GM21360 (cell line): Measurements from ENCODE around the gene TMEM125.

Source experiments
- ATAC-seq: cut with Tn5 transposase; IDR thresholded peaks from one replicate; pipeline ENCODE4 v1.9.1; 2021; ENCODE audit warnings: mild to moderate bottlenecking, moderate library complexity; ENCODE audit not compliant: unreplicated experiment

Gene TMEM125

DNA sequence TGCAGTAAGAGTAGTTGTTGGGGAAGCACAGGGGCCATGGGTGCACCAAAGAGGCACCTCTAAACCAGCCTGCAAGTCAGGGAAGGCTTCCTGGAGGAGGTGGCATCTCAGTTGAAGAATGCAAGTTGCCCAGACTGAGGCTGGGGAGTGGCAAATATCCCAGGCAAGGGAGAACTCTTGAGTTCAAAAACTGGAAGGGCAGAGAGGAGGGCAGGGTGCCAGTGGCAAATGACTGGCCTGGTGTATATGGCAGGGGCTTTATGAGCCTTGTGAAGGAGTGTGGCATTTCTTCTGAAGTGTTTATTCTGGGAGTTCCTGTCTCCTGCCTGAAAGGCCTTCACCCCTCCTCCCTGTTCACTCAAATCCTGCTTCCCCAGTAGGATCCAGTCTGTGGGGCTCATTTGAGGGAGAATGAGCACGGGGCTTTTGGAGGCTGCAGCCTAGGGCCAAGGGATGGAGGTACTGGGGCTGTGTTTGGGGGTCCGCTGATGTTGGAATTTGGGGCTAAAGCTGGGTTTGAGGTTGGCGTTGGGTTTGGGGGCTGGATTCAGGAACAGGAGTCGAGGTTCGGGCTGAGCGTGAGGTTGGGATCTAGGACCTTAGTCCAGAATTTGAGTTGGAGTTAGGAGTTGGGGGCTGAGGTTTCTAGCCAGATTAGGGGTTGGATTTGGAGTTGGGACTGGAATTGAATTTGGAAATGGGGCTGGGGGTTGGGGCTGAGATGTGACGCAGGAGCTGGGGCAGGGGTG is at the start of gene TMEM125:
TMEM125 (plus strand) TSS at position 357 of the 749 bp plus-strand sequence. CDS start 2,740 bp downstream, outside the sequence.
- ATAC-seq, result no peak

DNA sequence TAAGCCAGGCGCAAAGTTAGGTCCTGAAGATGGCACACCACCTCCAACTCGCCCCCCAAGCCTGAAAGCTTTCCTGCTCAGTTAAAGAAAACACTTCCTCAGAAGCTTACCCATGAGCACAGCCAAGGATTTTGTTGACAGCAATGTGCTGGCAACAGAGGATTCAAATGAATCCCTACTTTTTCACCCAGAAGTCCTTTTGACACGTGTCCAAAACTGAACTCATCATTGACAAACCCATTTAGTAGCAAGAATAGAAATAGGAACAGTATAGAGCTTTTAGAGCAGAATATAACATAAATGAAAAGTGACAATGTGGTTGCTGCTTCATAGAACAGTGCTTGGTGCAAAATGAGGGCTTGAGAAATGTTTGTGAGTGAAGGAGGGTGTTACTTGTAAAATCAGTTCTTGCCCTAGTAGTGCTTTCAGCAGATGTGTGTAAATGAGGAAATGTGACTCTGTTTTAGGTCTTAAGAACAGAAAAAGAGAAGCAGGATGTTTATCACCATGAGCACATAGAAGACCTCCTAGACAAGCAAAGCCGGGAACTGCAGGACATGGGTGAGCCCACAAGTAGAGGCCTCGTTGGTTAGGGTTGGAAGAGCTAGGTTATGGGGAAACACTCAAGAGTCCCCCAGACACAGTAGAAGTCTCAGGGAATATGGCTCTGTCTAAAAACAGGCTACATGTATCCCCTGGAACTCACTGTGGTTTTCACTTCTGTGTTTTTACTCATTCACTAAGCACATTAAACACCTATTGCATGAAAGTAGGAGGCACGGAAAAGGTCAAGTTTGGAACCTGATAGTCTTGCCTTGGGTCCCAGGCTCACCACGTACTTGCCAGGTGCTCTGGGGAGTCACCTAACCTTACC is 48.6 kb upstream of the TMEM125 start:
- ATAC-seq, result peak; percentile 48

DNA sequence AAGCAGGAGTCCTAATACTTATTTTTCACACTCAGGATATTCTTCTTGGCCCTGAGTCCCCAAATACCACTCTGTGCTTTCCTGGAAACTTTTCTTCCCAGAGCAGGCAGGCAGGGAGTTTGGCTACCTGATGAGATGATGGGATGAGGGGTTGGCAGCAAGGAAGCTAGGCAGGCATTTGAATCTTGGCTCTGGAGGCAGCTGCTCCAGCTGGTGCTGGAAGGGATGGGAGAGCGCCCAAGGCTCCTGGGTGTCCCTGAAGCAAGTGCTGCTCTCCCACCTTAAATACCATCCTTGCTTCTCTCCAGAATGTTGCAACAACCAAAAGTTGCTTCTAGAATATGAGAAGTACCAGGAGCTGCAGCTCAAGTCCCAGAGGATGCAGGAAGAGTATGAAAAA is 48.0 kb upstream of the TMEM125 start:
- no peak for ATAC-seq

DNA sequence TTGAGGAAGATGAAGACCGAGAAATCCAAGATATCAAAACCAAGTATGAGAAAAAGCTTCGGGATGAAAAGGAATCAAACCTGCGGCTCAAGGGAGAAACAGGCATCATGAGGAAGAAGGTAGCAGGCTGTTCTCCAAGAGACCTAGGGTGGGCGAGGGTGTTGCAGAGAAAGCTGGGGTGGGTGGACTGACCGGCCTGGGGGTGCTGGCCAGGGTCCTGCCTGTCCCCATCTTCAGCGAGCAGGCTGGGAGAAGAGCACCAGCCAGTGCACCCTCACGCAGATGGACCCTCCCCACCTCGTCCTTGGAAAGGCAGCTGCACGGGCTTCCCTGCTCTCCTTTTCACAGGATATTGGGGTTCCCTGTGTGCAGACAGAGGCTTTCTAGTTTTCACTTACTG is 46.9 kb upstream of the TMEM125 start:
- ATAC-seq, result no peak

DNA sequence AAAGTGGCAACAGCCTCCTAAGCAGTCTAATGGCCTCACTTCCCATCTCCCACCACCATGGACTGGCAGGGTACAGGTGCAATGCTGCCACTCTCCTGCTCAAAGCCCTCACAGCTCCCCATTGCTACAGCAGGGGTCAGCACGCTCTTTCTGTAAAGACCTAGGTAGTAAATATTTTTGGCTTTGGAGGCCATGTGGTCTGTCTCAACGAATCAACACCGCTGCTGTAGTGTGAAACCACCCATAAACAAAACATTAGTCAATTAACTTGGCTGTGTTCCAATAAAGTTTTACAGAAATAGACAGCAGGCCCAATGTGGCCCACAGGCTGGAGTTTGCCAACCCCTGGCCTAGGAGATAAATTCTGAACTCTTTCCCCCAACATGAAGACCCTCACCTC is 44.6 kb upstream of the TMEM125 start:
- ATAC-seq, result no peak

DNA sequence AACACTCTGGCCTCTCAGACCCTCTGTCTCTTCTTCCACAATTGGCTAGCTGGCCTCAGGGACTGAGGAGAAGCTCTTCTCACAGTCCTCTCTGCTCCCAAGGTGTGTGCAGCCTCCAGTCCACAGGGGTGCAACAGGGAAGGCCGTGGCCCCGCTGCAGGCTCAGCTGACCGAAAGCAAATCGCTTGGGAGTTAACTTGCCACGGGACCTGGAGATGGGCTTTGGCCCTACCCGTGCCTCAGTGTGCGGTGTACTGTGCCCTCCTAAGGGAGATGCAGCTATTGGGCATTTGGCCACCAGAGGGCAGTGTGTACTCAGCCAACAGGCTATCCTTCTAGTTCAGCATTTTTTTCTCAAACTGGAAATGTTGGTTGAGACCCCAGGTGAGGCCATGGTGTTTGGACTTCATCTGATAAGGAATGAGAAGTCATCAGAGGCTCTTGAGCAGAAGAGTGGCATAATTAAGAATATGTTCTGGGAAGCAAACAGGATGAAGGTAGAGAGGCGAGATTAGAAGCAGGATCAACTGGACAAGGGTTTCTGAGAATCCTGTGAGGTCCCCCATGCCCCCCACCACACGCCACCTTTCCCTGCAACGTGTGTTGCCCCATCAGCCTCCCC is 42.5 kb upstream of the TMEM125 start:
- ATAC-seq, result no peak

DNA sequence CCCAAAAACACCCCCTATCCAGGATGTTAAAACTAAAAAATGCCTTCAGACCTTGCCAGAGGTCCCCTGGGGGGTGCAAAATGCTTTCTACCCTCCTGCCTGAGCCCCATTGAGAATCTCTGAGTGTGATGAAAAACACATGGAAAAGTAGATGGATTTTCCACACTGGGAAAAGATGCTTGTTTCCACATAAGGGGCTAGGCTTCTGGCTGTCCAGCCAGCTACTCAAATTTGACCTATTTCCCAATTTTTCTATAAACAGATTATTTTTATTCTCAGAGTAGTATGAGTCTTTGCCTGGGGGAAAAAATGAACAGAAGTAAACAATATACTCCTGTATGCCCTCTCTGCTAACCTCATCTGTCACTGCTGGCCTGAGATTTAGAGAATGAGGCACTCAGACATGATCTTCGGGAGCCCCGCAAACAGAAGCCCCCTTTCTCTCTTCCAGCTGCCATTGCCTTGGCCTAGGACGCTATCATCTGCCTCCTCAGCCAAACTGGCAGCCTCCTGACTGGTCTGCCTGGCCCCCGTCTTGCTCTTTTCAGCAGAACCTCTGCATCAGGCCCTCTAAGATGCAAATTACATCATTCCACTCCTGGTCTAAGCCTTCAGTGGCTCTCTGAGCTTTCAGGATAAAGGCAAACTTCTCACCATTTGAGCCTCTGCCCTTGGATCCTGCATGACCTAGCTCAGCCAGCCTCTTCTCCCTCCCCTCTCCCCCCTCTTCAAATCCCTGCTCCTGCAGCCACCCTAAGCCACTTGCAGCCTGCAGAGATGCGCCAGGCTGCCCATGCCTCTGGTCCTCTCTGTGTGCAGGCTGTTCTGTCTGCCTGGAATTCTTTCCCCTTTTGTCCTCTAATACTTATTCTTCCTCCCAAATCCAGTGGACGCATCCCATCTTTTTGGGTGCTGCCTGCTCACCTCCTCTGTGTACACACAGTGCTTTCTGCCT is 39.7 kb upstream of the TMEM125 start:
- ATAC-seq, result no peak

DNA sequence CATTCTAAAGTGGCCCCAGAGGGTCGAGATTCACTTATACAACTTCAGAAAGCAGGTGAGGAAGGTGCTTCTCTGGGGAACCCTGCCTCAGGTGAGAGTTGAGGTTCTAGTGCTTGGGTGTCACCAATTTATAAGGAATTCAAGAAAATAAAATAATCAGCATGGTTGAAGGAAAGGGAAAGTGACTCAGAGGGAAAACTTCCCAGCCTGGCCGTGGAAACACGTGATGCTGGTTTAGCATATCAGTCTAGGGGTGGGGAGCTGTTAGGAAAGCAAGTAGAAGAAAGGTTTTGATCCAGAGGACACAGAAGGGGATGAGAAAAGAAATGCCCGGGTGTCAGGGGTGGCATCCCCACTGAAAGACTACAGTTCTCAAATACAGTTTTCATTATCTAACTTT is 37.7 kb upstream of the TMEM125 start:
- no peak for ATAC-seq

DNA sequence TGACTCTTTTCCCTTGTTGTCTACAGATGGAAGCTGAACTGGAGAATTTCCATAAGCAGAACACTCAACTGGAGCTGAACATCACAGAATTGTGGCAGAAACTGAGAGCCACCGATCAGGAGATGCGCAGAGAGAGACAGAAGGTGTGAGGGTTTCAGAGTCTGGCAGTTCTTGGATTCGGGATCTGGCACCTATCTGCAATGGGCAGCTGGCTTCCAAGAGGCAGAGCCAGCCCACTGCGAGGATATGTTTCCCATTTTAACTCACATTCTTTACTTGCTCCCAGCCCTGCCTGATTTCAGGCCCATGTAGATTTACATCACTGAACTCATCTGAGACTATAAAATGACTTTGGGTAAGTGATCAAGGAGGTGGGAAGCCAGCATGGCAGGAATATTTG is 37.3 kb upstream of the TMEM125 start:
- no peak for ATAC-seq

DNA sequence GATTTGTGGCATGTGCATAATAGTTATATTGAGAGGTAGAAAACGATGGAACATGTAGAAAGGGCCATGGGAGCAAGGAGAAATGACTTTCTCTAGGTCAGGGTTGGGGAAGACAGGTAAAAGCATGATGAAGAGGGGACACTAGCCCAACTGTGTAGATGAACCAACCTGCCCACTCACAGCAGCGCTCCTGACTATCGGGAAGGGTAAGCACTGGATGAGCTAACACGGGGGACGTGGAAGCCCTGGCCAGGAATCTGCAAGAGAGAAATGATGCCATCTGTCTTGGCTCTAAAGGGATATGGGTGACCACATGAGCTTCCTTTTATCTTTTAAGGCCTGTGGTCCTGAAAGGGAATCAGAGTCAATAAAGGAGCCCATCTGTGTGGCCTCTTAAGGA is 36.2 kb upstream of the TMEM125 start:
- no peak for ATAC-seq

DNA sequence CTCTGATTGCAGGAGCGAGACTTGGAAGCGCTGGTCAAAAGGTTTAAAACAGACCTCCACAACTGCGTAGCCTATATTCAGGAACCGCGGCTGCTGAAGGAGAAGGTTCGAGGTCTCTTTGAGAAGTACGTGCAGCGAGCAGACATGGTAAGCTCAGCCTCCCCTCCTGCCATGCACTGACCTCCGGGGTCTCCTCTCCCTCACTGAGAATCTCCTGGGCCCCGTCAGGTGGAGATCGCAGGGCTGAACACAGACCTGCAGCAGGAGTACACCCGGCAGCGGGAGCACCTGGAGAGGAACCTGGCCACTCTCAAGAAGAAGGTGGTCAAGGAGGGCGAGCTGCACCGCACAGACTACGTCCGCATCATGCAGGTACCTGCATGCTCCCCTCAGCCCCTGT is 35.5 kb upstream of the TMEM125 start:
- no peak for ATAC-seq

DNA sequence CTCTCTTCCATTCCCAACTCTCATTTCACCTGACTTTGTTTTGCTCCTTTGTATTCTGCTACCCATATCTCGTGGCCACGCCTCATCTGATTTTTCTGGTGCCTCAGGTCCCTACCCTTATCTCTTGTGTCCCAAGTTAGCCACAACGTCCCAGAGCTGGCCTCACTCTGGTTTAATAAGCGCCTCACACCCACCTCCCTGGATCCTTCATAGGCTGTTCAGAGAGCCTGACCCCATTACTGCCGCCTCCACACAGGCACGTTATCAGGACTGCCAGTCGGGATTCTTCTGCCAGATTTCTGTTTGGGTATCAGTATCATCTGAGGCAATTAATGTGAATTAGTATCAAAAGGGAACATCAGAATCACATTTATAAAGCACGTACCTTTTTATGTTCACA is 34.7 kb upstream of the TMEM125 start:
- ATAC-seq, result no peak

DNA sequence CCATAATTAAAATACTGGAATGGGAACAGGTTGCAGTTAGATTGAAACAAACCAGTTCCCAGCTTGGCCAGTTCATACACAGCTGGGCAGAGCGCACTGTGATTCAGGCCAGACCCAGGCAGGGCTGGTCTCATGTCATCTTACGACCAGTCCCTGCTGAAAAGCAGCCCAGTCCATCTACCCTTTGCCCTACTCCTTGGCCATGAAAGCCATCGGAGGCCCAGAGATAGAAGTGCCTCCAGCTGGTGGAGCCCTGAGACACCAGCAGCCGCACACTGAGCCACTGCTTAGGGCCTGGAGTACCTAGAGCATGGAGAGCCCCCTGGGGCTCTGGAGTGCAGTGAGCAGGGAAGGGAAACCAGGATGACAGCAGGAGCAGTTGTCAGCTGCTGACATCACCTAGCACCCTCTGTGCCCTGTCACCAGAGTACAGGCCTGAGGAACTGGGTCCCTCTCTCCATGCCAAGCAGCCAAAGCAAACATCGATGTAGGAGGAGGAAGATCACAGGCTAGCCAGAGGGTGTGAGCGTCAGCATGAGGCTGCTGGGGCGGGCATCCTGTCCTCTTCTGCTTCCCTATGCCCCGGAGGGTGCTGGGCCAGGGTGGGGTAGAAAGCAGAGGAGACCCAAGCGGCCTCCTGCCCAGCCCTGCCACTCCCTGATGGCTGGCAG is 34.2 kb upstream of the TMEM125 start:
- ATAC-seq, result no peak

DNA sequence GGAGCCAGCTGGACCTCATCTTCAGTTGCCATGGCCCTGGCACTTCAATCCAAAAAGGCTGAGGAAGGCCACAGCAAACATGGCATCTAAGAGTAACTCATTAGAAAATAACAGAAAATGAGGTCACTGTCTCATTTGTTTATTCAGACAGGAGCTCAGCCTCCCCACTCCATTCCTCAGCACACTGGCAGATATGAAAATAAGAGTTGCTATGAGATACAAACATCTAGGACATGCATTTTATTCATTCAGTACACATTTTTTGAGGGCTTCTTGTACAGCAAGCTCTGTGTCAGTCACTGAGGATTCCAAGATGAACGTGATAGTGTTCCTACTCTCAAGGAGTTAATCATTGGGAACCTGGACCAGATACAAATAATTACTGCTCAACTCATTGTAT is 32.7 kb upstream of the TMEM125 start:
- ATAC-seq, result no peak

DNA sequence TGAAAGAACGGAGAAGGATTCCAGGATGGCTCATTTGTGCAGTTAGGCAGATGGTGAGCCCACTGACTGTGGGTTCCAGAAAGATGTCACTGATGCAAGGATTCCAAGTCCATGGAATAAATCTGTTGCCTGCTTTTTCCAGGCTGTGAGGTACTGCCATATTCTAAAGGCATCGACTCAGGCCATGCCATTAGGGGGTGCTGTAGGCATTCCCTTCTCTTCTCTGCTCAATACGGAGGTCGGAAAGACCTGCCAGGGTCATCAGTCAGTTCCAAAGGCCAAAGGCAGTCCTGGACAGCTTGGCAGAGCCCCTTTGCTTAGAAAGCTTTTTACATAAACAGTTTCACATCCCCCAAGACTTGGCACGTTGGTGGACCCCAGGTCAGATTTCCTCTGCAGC is 31.7 kb upstream of the TMEM125 start:
- no peak for ATAC-seq

DNA sequence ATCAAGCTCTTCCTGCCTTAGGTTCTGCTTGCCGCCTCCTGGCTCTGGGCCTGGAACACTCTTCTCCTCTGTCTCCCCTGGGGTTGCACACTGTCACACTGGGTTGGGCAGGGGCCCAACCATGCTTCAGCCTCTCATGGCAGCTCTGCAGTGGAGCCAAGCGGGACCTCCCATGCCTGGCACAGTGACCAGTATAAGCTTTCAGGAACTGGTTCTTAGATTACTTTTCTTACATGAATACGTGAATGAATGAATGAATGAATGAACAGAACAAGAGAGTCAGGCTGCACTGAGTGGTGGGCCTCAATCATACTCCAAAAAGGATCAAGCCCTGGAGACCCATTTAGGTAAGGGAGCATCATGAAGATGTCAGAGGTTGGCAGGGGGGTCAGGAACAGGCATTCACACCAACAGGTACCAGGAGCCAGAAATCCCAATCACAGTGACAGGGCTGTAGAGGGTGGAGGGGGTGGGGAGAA is 30.8 kb upstream of the TMEM125 start:
- ATAC-seq, result no peak

DNA sequence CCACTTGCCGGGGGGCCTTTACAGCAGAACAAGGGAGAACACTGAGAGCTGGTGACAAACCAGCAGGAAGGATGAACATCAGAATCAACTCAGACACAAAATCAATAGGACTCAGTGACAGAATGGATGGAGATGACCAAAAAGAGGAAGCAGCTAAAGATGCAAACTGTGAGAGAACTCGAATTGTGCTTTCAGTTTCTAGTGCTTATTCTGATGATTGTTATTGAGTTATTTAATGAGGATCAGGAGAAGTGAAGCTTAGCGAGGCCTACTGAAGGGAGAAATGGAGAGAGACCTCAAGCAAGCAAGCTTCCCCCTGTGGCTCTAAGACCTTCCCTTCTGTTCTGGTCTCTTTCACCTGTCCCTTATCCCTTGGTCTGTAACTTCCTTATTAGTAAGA is 30.3 kb upstream of the TMEM125 start:
- no peak for ATAC-seq

DNA sequence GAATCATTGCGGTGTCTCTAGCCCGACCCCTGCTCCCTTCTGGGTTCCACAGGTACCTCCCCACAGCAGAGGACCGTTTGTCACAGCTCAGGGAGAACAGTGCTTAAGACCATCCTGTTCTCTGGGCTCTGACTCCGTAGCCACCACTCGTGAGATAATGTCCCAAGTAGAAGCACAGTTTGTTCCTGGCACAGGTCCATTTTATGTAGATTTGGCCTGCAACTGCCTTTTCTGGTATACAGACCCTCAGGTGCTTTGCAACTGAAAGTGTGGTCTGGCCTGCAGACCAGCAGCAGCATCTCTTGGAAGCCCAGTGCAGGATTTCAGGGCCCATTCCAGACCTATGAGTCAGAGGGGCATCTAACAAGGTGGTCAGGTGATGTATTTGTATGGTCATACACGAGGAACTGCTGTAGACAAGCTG is 28.4 kb upstream of the TMEM125 start:
- no peak for ATAC-seq

DNA sequence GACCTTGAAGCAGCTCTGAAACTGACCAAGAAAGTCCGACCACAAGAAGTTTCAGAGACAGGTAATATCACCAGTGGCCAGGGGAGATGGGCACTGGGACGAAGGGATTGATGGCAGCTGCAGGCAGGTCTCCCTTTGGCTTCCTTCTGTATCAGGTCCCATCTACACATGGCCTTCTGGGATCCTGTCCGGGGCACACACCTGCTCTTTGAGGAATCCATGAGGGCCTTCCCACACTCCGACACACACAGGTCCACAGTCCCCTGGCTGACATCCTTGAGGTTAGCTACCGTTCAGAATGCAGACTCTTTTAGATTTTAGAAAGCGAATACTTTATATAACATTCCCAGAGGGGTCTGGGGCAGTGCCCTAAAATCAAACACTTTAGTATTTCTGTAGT is 26.5 kb upstream of the TMEM125 start:
- no peak for ATAC-seq
